Activated T-cell treated with anti-CD3 and anti-CD28 coated beads, Interleukin-2, amount 50 U/mL, for 72 hours (primary cell): ENCODE data around the gene DAO. TPM values are rescaled to one million over a fixed set of nuclear protein-coding genes. Genes with fewer than 3 reads are reported as not detected.
"Not testable (repeated sequence)": the region's sequence is repeated elsewhere in the genome, so short reads cannot be mapped to it uniquely, and the experiment has no call there.

Experiments used
- ATAC-seq, 2 donors: fragments of 150-1000 bp; cut with Tn5 transposase; replicated peaks in 1 of 2; 2 replicates each; pipeline ENCODE4 v1.10.0; 2021; ENCODE audit warnings: moderate library complexity in 2 of 2, mild to moderate bottlenecking in 1 of 2
- DNase-seq, 2 donors: peaks; one replicate each; pipeline ENCODE4 v3.0.0; 2021 to 2022; ENCODE audit warnings: mixed read lengths in 1 of 2
- H3K27ac Mint-ChIP-seq: one replicate; pipeline ENCODE4 v1.8.0; 2022; ENCODE audit warnings: mild to moderate bottlenecking, moderate library complexity, mixed read lengths
- H3K27me3 Mint-ChIP-seq: one replicate; pipeline ENCODE4 v1.8.0; 2022; ENCODE audit warnings: low read depth, mixed read lengths
- H3K36me3 Mint-ChIP-seq, 2 donors: one replicate each; pipeline ENCODE4 v1.8.0; 2022; ENCODE audit warnings: mixed read lengths in 2 of 2, mild to moderate bottlenecking in 1 of 2; ENCODE audit not compliant: insufficient read depth in 2 of 2
- H3K4me1 Mint-ChIP-seq: one replicate; pipeline ENCODE4 v1.8.0; 2022; ENCODE audit warnings: low read depth, mixed read lengths
- H3K4me3 Mint-ChIP-seq, 2 donors: one replicate each; pipeline ENCODE4 v1.8.0; 2022; ENCODE audit warnings: mild to moderate bottlenecking in 2 of 2, mixed read lengths in 2 of 2, moderate library complexity in 2 of 2
- H3K9me3 Mint-ChIP-seq, 2 donors: one replicate each; pipeline ENCODE4 v1.8.0; 2022; ENCODE audit warnings: mixed read lengths in 2 of 2
- total RNA-seq, 2 donors: library from RNA; stranded (reverse); gene quantifications; one replicate each; pipeline ENCODE4 v1.2.3, GENCODE V29; 2022

The DAO gene
- total RNA-seq, 2 donors from 2014 or later, result not detected

GRCh38 chr12:108865169-108865568 lies 14.7 kb upstream of the DAO start:
- no peak for DNase-seq
- no peaks in the 10 kb centered on the region for H3K36me3 Mint-ChIP-seq

GRCh38 chr12:108866083-108866482 lies 13.8 kb upstream of the DAO start:
- not testable (repeated sequence) for H3K9me3 Mint-ChIP-seq, H3K27me3 Mint-ChIP-seq, H3K27ac Mint-ChIP-seq, H3K36me3 Mint-ChIP-seq, DNase-seq, H3K4me3 Mint-ChIP-seq, ATAC-seq, H3K4me1 Mint-ChIP-seq

More at GRCh38 chr12:108865169-108865568, 14.7 kb upstream of the DAO start:
- H3K9me3 Mint-ChIP-seq, result no peaks in the 10 kb centered on the region
- no peak overlapping the region for H3K27ac Mint-ChIP-seq
- no peak overlapping the region for H3K4me3 Mint-ChIP-seq
- H3K4me1 Mint-ChIP-seq, result no peaks in the 10 kb centered on the region
- no peaks in the 10 kb centered on the region for H3K27me3 Mint-ChIP-seq
- ATAC-seq, result no peak

- no peaks in the 10 kb centered on the region for H3K27me3 Mint-ChIP-seq
- H3K27ac Mint-ChIP-seq, result no peak overlapping the region
- H3K4me3 Mint-ChIP-seq, result no peak overlapping the region
- ATAC-seq (no peak), DNase-seq (no peak)
- H3K4me1 Mint-ChIP-seq, result no peaks in the 10 kb centered on the region
- H3K36me3 Mint-ChIP-seq, result no peaks in the 10 kb centered on the region
- no peaks in the 10 kb centered on the region for H3K9me3 Mint-ChIP-seq
Measured at GRCh38 chr12:108868781-108869180, 11.1 kb upstream of the DAO start.

- DNase-seq (no peak), ATAC-seq (no peak)
- H3K27me3 Mint-ChIP-seq, result no peaks in the 10 kb centered on the region
- H3K36me3 Mint-ChIP-seq, result no peaks in the 10 kb centered on the region
- no peak overlapping the region for H3K4me3 Mint-ChIP-seq
- H3K4me1 Mint-ChIP-seq, result no peaks in the 10 kb centered on the region
- H3K9me3 Mint-ChIP-seq, result no peaks in the 10 kb centered on the region
- no peak overlapping the region for H3K27ac Mint-ChIP-seq
Measured at GRCh38 chr12:108875280-108875679, 4.6 kb upstream of the DAO start.

GRCh38 chr12:108875682-108876361 lies 4.1 kb upstream of the DAO start:
- Mint-ChIP-seq H3K27ac (no peak overlapping the region), H3K4me1 (no peaks in the 10 kb centered on the region), H3K27me3 (no peaks in the 10 kb centered on the region), H3K4me3 (no peak overlapping the region), H3K9me3 (no peaks in the 10 kb centered on the region), H3K36me3 (no peaks in the 10 kb centered on the region)
- DNase-seq, result no peak
- ATAC-seq, result peak in 1 of 2 donors; percentile 25

- Mint-ChIP-seq H3K4me1 (no peaks in the 10 kb centered on the region), H3K27ac (no peak overlapping the region), H3K9me3 (no peaks in the 10 kb centered on the region), H3K4me3 (no peak overlapping the region), H3K27me3 (no peaks in the 10 kb centered on the region), H3K36me3 (no peaks in the 10 kb centered on the region)
- ATAC-seq (peak in 1 of 2 donors; percentile 47), DNase-seq (no peak)
Measured at GRCh38 chr12:108876550-108876949, 3.3 kb upstream of the DAO start.

GRCh38 chr12:108881953-108882352 lies 2.1 kb downstream of the DAO start:
- no peak overlapping the region for H3K4me3 Mint-ChIP-seq
- ATAC-seq (no peak), DNase-seq (no peak)
- H3K36me3 Mint-ChIP-seq, result no peaks in the 10 kb centered on the region
- H3K27me3 Mint-ChIP-seq, result no peaks in the 10 kb centered on the region
- no peak overlapping the region for H3K27ac Mint-ChIP-seq
- H3K4me1 Mint-ChIP-seq, result no peaks in the 10 kb centered on the region
- no peaks in the 10 kb centered on the region for H3K9me3 Mint-ChIP-seq

GRCh38 chr12:108884116-108885012 lies 4.5 kb downstream of the DAO start:
- H3K36me3 Mint-ChIP-seq, result no peaks in the 10 kb centered on the region
- no peak overlapping the region for H3K4me3 Mint-ChIP-seq
- peak; percentile 66 to 70 for ATAC-seq
- DNase-seq, result peak; percentile 65 to 67
- no peaks in the 10 kb centered on the region for H3K27me3 Mint-ChIP-seq
- no peaks in the 10 kb centered on the region for H3K9me3 Mint-ChIP-seq
- H3K4me1 Mint-ChIP-seq, result no peaks in the 10 kb centered on the region
- H3K27ac Mint-ChIP-seq, result no peak overlapping the region

GRCh38 chr12:108886873-108887629 lies 7.2 kb downstream of the DAO start:
- Mint-ChIP-seq H3K27ac (no peak overlapping the region), H3K4me3 (no peak overlapping the region), H3K36me3 (peaks cover 0 to 2% of the 10 kb centered on the region in 2 donors), H3K4me1 (no peaks in the 10 kb centered on the region), H3K27me3 (no peaks in the 10 kb centered on the region), H3K9me3 (peaks cover 4 to 5% of the 10 kb centered on the region in 2 donors)
- DNase-seq, result no peak
- no peak for ATAC-seq

GRCh38 chr12:108888031-108888430 lies 8.1 kb downstream of the DAO start:
- DNase-seq, result no peak
- no peaks in the 10 kb centered on the region for H3K27me3 Mint-ChIP-seq

GRCh38 chr12:108890208-108890607 lies 10.3 kb downstream of the DAO start:
- Mint-ChIP-seq H3K4me1 (no peaks in the 10 kb centered on the region), H3K36me3 (peaks cover 0 to 2% of the 10 kb centered on the region in 2 donors)
- DNase-seq, result no peak

More at GRCh38 chr12:108888031-108888430, 8.1 kb downstream of the DAO start:
- no peak overlapping the region for H3K4me3 Mint-ChIP-seq
- no peak for ATAC-seq
- H3K27ac Mint-ChIP-seq, result no peak overlapping the region
- H3K4me1 Mint-ChIP-seq, result no peaks in the 10 kb centered on the region
- peaks cover 0 to 2% of the 10 kb centered on the region in 2 donors for H3K36me3 Mint-ChIP-seq
- peaks cover 4 to 5% of the 10 kb centered on the region in 2 donors for H3K9me3 Mint-ChIP-seq

GRCh38 chr12:108895220-108895802 lies 15.4 kb downstream of the DAO start:
- no peak for ATAC-seq
- no peaks in the 10 kb centered on the region for H3K4me1 Mint-ChIP-seq

More at GRCh38 chr12:108890208-108890607, 10.3 kb downstream of the DAO start:
- no peak for ATAC-seq
- no peak overlapping the region for H3K4me3 Mint-ChIP-seq
- no peak overlapping the region for H3K27ac Mint-ChIP-seq
- peaks cover 9% of the 10 kb centered on the region for H3K27me3 Mint-ChIP-seq
- peaks cover 4 to 6% of the 10 kb centered on the region in 2 donors for H3K9me3 Mint-ChIP-seq

More at GRCh38 chr12:108895220-108895802, 15.4 kb downstream of the DAO start:
- Mint-ChIP-seq H3K36me3 (peaks cover 0 to 2% of the 10 kb centered on the region in 2 donors), H3K9me3 (peaks cover 5 to 7% of the 10 kb centered on the region in 2 donors), H3K27ac (no peak overlapping the region), H3K27me3 (peaks cover 15% of the 10 kb centered on the region), H3K4me3 (no peak overlapping the region)
- no peak for DNase-seq
